Muscle of arm (tissue), 14 donors: ENCODE measurements around the gene OR6C3. TPM values are rescaled to one million over a fixed set of nuclear protein-coding genes. Genes with fewer than 3 reads are reported as not detected.
"Not testable (repeated sequence)": the region's sequence is repeated elsewhere in the genome, so short reads cannot be mapped to it uniquely, and the experiment has no call there.

Experiments
- DNase-seq: peaks from one replicate; pipeline ENCODE4 v3.0.0-alpha.2; 2013
- long read RNA-seq, 11 donors: transcript quantifications; one replicate each; lab custom pipeline, GENCODE V29; 2026
- polyA plus RNA-seq, 12 donors: library from polyadenylated mRNA; unstranded; fragments of 120-200 nt; gene quantifications; one replicate each; pipeline ENCODE4 v1.2.1, GENCODE V29; 2013; ENCODE audit not compliant: insufficient read length in 12 of 12

Gene OR6C3
- not detected for polyA plus RNA-seq
- long read RNA-seq, donor 1 = 0 reads
- long read RNA-seq, donor 2 = 0 reads
- long read RNA-seq, donor 3 = 0 reads
- long read RNA-seq, donor 4 = 0 reads
- long read RNA-seq, donor 5 = 0 reads
- long read RNA-seq, donor 6 = 0 reads
- long read RNA-seq, donor 7 = 0 reads
- long read RNA-seq, donor 8 = 0 reads
- long read RNA-seq, donor 9 = 0 reads
- long read RNA-seq, donor 10 = 0 reads
- long read RNA-seq, donor 11 = 0 reads

DNA sequence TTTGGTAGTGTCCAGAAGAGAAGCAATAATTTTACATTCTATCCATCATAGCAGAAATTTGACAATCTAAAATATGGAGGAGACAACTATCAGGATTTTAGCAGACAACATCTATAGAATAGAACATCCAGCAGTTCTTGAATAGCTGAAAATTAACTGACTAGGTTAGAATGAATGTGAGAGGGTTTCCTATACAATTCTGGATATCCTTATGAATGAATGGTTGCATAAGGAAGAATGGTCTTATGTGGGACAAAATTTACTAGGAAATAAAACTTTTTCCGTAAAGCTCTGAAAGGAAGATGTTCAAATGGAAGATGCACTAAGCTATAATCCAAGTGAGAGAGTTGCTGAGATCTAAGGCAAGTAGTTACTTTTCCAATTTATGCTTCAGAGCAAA lies at the start of gene OR6C3:
OR6C3 (plus strand) TSS at position 301 of the 400 bp plus-strand sequence. CDS start 955 bp downstream, outside the sequence.
- no peak for DNase-seq

DNA sequence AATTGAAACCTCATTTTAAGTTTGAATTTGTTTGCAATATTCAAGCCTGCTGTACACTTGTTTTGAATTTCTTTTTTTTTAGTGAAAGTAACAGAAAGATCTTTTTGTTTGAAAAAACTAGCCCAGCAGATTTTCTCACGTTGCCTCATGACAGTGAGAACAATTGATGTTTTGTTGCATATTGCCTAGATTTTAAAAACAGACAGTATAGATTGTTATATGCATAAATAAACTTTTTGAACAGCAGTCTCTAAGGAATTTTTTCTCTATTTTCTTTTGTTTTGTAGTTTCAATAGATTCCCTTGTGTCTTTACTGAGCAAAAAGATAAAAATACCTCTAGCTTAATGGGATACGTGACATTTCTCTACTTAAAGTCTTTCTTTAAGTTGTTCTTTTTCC lies 49.6 kb upstream of the OR6C3 start:
- DNase-seq = no peak

DNA sequence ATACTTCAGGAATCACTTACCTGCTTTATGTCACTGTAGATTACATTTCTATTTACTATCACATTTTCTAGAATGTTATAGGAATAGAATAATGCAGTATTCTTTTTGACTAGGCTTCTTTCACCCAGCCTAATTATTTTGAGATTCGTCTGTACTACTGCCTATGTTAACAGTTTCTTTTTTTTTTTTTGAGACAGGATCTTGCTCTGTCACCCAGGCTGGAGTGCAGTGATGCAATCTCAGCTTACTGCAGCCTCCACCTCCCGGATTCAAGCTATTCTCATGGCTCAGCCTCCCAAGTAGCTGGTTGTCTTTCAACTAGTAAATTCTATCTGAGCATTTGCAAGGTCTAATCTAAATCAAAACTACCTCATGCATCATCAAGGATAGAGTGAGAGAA lies 40.5 kb upstream of the OR6C3 start:
- DNase-seq = no peak

DNA sequence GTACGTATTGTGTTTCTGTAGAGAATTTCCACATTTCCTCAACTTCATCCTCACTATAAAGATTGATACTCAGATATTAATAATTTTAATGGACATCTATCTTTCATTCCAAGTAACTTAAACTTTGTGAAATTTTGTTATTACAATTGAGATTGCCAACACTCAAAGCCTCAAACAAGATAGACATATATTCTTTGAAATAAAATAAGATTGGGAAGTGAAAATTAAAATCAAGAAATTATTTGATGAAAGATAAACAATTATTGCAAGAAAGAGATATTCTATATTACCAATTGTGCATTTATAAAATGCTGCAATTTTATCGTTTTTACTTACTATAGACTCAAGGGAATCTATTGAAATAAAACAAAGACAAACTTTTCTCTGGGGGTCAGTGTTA lies 34.1 kb upstream of the OR6C3 start, which contains the start of gene OR6C6:
OR6C6 (minus strand) TSS at position 101 of the 400 bp plus-strand sequence. CDS start 1,337 bp downstream, outside the sequence.
- no peak for DNase-seq

DNA sequence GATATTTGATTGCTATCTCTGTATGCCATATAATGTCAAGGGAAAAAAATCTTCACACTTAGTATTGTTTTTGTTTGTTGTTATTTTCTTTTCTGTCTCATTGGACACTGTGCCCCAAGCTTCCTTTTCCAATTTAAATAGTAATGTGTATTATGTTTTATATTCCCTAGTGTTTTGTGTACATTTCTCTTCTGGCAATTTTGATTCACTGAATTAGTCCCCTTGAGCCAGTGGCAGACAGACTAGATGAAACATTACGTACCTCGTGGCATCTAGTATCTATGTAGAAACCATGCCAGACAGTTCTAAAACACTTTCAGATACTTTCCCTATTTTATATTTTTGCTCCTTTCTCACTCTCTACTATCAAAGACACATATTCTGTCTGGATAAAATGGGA lies 16.5 kb upstream of the OR6C3 start, which contains the start of gene OR6C1:
OR6C1 (plus strand) TSS at position 301 of the 400 bp plus-strand sequence. CDS start 6,257 bp downstream, outside the sequence.
- no peak for DNase-seq

DNA sequence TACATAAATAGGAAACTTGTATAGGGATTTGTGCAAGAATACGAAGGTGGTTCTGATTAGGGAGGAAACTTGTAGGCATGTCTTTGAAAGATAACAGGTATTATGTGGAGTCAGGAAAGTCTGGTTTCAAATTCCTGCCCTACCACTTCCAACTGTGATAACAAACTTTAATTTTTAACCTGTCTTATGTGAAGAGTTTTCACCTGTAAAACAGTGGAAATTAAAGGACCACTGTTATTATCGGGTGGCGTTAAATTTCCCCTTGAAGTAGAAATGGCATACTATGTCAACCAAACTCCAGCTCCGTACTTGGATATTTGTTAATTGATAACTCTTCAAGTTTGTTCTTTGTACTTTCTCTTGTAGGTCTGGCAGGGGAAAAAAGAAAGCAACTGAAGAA lies 10.3 kb upstream of the OR6C3 start:
- no peak for DNase-seq

DNA sequence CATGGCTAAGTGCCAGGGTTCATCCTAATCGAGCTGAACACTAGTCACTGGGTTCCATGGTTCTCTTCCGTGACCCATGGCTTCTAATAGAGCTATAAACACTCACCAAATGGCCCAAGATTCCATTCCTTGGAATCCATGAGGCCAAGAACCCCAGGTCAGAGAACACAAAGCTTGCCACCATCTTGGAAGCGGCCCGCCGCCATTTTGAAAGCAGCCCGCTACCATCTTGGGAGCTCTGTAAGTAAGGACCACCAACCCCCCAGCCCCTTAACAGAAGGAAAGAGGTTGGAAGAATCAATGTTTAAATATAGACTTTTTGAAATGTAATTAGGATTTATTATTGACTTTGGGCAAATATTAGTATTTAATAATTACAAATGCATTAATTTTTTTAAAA lies 4.7 kb upstream of the OR6C3 start:
- DNase-seq = not testable (repeated sequence)

DNA sequence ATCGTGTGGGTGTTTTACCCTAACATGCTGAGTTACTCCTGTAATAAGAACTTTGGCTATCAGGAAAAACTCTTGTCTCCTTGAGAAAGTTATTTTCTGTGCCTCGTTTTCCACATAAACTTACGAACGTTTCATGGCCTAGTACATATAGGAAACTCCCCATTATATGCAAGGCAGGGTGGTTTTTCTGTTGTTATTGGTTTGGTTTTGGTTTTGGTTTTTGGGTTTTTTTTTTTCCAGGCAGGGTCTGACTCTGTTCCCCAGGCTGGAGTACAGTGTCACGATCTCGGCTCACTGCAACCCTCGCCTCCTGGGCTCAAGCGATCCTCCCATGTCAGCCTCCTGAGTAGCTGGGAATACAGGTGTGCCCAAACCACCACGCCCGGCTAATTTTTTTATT lies 5.5 kb downstream of the OR6C3 start:
- no peak for DNase-seq

DNA sequence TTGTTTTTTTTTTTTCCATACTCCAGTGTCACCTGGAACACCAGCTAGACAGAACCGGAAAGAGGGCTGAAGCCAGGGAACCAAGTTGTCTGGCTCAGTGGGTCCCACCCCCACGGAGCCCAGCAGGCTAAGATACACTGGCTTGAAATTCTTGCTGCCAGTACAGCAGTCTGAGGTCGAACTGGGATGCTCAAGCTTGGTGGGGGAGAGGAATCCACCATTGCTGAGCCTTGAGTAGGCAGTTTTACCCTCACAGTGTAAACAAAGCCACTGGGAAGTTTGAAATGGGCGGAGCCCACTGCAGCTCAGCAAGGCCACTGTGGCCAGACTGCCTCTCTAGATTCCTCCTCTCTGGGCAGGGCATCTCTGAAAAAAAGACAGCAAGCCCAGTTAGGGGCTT lies 24.8 kb downstream of the OR6C3 start:
- DNase-seq = not testable (repeated sequence)

DNA sequence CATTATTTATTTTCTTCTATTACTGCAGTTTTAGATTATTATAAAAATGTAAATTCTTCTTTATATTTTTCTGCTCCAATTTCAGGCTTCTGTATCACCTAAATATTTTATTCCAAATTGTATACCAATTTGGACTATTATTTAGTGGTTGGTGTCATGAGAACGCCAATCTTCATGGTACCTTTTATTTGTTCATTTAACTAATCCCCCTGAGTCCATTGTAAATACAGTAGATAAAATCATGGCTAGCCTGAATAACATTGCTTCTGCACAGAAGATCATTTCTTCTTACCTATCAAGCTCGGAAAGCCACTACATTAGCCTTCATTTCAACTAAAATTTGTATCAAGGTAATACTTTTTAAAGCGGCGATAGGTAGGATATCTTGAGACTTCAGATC lies 32.1 kb downstream of the OR6C3 start, which contains the start of gene OR6C75:
OR6C75 (plus strand) TSS at position 301 of the 400 bp plus-strand sequence. CDS start 2,136 bp downstream, outside the sequence.
- DNase-seq = no peak

DNA sequence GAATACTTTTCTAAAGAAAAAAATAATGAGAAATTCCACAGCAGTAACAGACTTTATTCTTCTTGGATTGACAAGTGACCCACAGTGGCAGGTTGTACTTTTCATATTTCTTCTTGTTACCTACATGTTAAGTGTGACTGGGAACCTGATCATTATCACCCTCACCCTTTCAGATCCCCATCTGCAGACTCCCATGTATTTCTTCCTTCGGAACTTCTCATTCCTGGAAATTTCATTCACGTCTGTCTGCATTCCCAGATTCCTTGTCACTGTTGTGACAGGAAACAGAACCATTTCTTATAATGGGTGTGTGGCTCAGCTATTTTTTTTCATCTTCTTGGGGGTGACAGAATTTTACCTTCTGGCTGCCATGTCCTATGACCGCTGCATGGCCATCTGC lies 34.5 kb downstream of the OR6C3 start:
- no peak for DNase-seq

DNA sequence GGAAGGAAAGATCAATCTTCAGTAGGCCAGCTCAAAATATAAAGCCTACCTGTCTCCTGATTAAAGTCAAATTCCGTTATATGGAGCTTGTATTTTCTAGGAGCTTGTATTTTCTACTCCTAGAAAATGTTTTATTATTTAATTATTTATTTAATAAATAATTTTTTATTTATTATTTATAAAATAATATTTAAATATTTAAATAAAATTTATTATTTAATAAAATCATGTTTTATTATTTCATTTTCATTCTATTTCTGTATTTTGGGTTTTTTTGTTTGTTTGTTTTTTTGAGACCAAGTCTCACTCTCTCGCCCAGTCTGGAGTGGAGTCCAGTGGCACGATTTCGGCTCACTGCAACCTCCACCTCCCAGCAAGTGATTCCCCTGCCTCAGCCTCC lies 42.0 kb downstream of the OR6C3 start:
- DNase-seq = no peak

Other genes starting within 250 kb of the OR6C3 start
- gene OR9K2, start 204.3 kb upstream of the OR6C3 start, polyA plus RNA-seq = not detected
- not detected for gene OR10A7, start 109.7 kb upstream of the OR6C3 start, polyA plus RNA-seq
- gene OR6C74, start 86.1 kb upstream of the OR6C3 start, polyA plus RNA-seq = not detected
- gene OR6C6, start 34.2 kb upstream of the OR6C3 start, polyA plus RNA-seq = not detected
- not detected for gene OR6C1, start 16.4 kb upstream of the OR6C3 start, polyA plus RNA-seq
- gene OR6C75, start 32.2 kb downstream of the OR6C3 start, polyA plus RNA-seq = under 1 TPM in 3 of 12 donors, not detected in 9; 0.07 to 0.12 (median 0.07) TPM
- not detected for gene OR6C65, start 69.8 kb downstream of the OR6C3 start, polyA plus RNA-seq
- not detected for gene OR6C76, start 95.5 kb downstream of the OR6C3 start, polyA plus RNA-seq
- gene OR6C2, start 113.3 kb downstream of the OR6C3 start, polyA plus RNA-seq = not detected
- not detected for gene OR6C70, start 139.4 kb downstream of the OR6C3 start, polyA plus RNA-seq
- not detected for gene OR6C68, start 161.6 kb downstream of the OR6C3 start, polyA plus RNA-seq
- not detected for gene OR6C4, start 218.9 kb downstream of the OR6C3 start, polyA plus RNA-seq
- not detected for gene OR2AP1, start 241.7 kb downstream of the OR6C3 start, polyA plus RNA-seq